C4-2B (cell line): ENCODE results near the gene GLIPR1L1.

Source experiments
- CTCF ChIP-seq: fragments of 450-650 bp; conservative IDR thresholded peaks from 2 replicates; pipeline ENCODE4 v1.5.1; 2017; ENCODE audit warnings: mild to moderate bottlenecking
- ZFX ChIP-seq: fragments of 450-650 bp; IDR thresholded peaks from 2 replicates; pipeline ENCODE4 v1.6.1; 2017

- TF ChIP-seq CTCF = no peak
- TF ChIP-seq ZFX = no peak
Measured at GRCh38 chr12:75337905-75338304, 3.4 kb downstream of the GLIPR1L1 start.
